ENCODE measurements around the gene ZNF575.

DNA sequence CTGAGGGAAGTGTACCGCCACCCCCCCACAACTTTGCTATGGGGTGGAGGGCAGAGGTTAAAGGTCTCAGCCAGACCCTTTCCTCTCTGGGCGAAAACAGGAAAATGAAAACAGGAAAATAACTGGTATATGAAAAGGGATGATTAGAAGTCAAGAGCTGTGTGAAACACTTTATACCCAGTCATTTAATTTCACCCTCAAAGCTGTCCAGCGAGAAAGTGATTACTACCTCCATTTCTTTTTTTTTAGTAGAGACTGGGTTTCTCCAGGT, 27.9 kb upstream of the ZNF575 start:
- TF ChIP-seq CTCF (conservative IDR thresholded peaks at IDR 0.05; ENCODE audit: low read depth, low read length) (no peak), EZH2 (IDR thresholded peaks at IDR 0.05; ENCODE audit: borderline replicate concordance, low read depth, low read length, poor library complexity, severe bottlenecking) (no peak)
